Right atrium auricular region (tissue), 2 donors: Measurements from ENCODE around the gene ANO6. TPM values are rescaled to one million over a fixed set of nuclear protein-coding genes. Genes with fewer than 3 reads are reported as not detected.

ENCODE experiments used
- DNase-seq: peaks from one replicate; pipeline ENCODE4 v3.0.0-alpha.2; 2019; ENCODE audit warnings: low spot score
- H3K27ac ChIP-seq, 2 donors: fragments of 200-600 bp; sonication (generic); 1 replicate in 1 of 2; 2 replicates in 1 of 2; pipeline ENCODE4 v1.5.1; 2016 to 2019
- H3K27me3 ChIP-seq, 2 donors: fragments of 200-600 bp; sonication (generic); one replicate each; pipeline versions ENCODE4 v1.5.1 to v1.6.0; 2017 to 2019
- H3K36me3 ChIP-seq: fragments of 200-600 bp; sonication (generic); one replicate; pipeline ENCODE4 v1.5.1; 2016
- H3K4me1 ChIP-seq, 2 donors: fragments of 200-600 bp; sonication (generic); one replicate each; pipeline versions ENCODE4 v1.5.1 to v1.6.0; 2017 to 2019
- H3K4me3 ChIP-seq, 2 donors: fragments of 200-600 bp; sonication (generic); 1 replicate in 1 of 2; 2 replicates in 1 of 2; pipeline ENCODE4 v1.5.1; 2017 to 2019; ENCODE audit warnings: mild to moderate bottlenecking in 1 of 2, moderate library complexity in 1 of 2
- H3K9me3 ChIP-seq, 2 donors: fragments of 200-600 bp; sonication (generic); one replicate each; pipeline ENCODE4 v1.5.1; 2019
- total RNA-seq, 2 donors: library from RNA; depleted of rRNA; stranded (reverse); fragments of >200 nt; gene quantifications; one replicate each; pipeline ENCODE4 v1.1.0, GENCODE V29; 2016
- TF ChIP-seq, protein P1 (sequence below), 2 donors: fragments of 200-600 bp; sonication (generic); IDR thresholded peaks; one replicate each; pipeline ENCODE4 v1.5.1; 2019; ENCODE audit warnings: antibody characterized with exemption in 2 of 2

ANO6 gene
- total RNA-seq, 2 donors from 2014 or later = 48.1 to 49.5 TPM

GRCh38 chr12:45214071-45214470 lies 1.8 kb upstream of the ANO6 start:
- Histone ChIP-seq H3K4me1 (peaks cover 0 to 22% of the 10 kb centered on the region in 2 donors), H3K36me3 (no peaks in the 10 kb centered on the region), H3K4me3 (no peak overlapping the region), H3K27me3 (no peaks in the 10 kb centered on the region), H3K27ac (no peak overlapping the region), H3K9me3 (no peaks in the 10 kb centered on the region)
- no peak for DNase-seq
- TF ChIP-seq, protein P1, sequence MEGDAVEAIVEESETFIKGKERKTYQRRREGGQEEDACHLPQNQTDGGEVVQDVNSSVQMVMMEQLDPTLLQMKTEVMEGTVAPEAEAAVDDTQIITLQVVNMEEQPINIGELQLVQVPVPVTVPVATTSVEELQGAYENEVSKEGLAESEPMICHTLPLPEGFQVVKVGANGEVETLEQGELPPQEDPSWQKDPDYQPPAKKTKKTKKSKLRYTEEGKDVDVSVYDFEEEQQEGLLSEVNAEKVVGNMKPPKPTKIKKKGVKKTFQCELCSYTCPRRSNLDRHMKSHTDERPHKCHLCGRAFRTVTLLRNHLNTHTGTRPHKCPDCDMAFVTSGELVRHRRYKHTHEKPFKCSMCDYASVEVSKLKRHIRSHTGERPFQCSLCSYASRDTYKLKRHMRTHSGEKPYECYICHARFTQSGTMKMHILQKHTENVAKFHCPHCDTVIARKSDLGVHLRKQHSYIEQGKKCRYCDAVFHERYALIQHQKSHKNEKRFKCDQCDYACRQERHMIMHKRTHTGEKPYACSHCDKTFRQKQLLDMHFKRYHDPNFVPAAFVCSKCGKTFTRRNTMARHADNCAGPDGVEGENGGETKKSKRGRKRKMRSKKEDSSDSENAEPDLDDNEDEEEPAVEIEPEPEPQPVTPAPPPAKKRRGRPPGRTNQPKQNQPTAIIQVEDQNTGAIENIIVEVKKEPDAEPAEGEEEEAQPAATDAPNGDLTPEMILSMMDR (IDR thresholded peaks at IDR 0.05) = no peak

GRCh38 chr12:45214749-45215418 lies 1.0 kb upstream of the ANO6 start:
- no peaks in the 10 kb centered on the region for H3K9me3 ChIP-seq
- H3K27me3 ChIP-seq = no peaks in the 10 kb centered on the region
- peak overlapping the region; percentile 93 to 99 for H3K27ac ChIP-seq
- TF ChIP-seq, protein P1 (IDR thresholded peaks at IDR 0.05) = peak in 1 of 2 donors; percentile 17
- no peak for DNase-seq
- H3K36me3 ChIP-seq = no peaks in the 10 kb centered on the region
- H3K4me3 ChIP-seq = peak overlapping the region; percentile 84 to 87
- H3K4me1 ChIP-seq = peaks cover 0 to 30% of the 10 kb centered on the region in 2 donors

DNA sequence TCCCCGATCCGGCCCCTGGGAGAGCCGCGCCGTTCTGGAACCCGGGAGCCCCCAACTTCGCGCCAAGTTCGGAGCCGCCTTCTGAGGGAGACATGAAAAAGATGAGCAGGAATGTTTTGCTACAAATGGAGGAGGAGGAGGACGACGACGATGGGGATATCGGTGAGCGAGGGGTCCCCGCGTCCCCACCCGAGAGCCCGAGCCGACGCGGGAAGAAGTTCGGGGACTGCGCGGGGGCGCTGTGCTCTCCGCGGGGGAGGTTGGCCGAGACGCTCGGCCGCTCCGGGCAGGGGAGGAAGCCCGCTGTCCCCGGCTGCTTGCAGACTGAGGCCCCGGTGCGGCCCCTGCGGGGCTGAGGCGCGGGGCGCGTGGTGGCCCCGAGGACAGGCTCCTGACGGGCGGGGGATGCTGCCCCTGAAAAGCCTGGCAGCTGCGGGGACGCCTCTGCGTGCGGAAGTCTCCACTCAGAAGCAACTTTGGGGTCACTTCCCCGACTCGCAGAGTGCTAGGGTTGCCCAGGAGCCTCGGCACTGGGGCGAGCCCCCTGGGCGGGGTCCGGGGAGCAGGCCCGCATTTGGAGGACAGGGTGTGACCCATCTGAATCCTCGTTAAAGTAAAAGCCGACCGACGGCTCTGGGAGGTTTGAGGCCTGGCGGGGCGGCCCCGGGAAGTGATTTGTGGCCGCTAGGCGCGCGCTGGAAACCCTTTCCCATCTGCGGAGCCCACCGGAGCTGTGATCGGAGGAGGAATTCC lies 511 bp downstream of the ANO6 start:
- H3K27ac ChIP-seq = peak overlapping the region; percentile 93 to 99
- H3K9me3 ChIP-seq = no peaks in the 10 kb centered on the region
- DNase-seq = peak; percentile 63
- TF ChIP-seq, protein P1 (IDR thresholded peaks at IDR 0.05) = peak in 1 of 2 donors; percentile 2
- H3K27me3 ChIP-seq = no peaks in the 10 kb centered on the region
- H3K4me3 ChIP-seq = peak overlapping the region; percentile 84 to 87
- H3K36me3 ChIP-seq = no peaks in the 10 kb centered on the region
- H3K4me1 ChIP-seq = peaks cover 0 to 32% of the 10 kb centered on the region in 2 donors

DNA sequence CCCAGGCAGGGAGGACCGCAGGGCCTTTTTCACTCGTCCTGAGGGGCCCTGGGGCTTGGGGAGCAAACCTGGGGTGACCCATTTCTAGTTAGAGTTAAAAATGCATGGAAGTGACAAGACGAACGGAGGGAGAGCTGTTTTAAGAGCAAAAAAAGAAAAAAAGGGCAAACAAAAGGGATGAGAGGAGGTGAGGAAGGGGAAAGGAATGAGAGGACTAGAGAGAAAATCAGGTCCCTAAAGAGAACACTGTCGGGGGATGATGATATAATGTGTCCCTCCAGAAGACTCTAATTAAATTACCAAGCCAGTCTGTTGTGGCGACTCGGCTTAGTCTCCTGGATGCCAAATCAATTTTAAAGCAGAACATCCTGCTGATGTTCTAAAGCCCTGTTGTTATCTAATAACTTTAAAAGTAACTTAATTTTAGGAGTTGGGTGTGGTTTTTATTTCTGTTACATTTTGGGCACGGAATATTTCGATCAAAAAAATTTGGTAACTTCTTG lies 1.1 kb downstream of the ANO6 start:
- H3K27me3 ChIP-seq = no peaks in the 10 kb centered on the region
- DNase-seq = no peak
- H3K36me3 ChIP-seq = no peaks in the 10 kb centered on the region
- no peaks in the 10 kb centered on the region for H3K9me3 ChIP-seq
- peak overlapping the region; percentile 93 to 99 for H3K27ac ChIP-seq
- H3K4me3 ChIP-seq = peak overlapping the region; percentile 84 to 87
- peaks cover 0 to 32% of the 10 kb centered on the region in 2 donors for H3K4me1 ChIP-seq
- TF ChIP-seq, protein P1 (IDR thresholded peaks at IDR 0.05) = no peak

DNA sequence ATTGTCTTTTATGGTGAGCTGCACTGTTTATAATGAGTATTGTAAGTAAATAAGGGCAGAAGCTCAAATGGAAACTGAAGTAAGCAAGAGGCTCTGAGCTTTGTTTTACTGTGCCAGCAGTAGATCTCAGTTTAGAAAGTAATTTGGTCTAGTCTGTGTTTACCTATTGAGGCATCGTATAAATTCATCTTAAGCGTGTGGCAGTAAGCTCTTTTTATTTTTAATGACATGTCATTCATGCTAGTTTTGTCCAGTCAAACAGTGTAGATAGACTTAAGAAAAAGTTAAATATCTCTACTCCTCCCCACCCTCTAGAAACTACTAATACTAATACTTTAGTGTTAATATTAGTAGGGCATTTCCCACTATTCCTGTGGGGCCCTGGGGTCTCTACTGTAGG lies 2.0 kb downstream of the ANO6 start:
- no peaks in the 10 kb centered on the region for H3K36me3 ChIP-seq
- peak overlapping the region; percentile 84 to 87 for H3K4me3 ChIP-seq
- no peaks in the 10 kb centered on the region for H3K27me3 ChIP-seq
- H3K9me3 ChIP-seq = no peaks in the 10 kb centered on the region
- peak overlapping the region; percentile 93 to 99 for H3K27ac ChIP-seq
- peaks cover 0 to 32% of the 10 kb centered on the region in 2 donors for H3K4me1 ChIP-seq
- no peak for DNase-seq
- TF ChIP-seq, protein P1 (IDR thresholded peaks at IDR 0.05) = no peak
